Smooth muscle cell of the coronary artery (primary cell): ENCODE measurements around the gene TYR. TPM values are rescaled to one million over a fixed set of nuclear protein-coding genes. Genes with fewer than 3 reads are reported as not detected.

ENCODE experiments used
- total RNA-seq: library from RNA; depleted of rRNA; stranded (reverse); fragments of >200 nt; gene quantifications from 2 replicates; pipeline ENCODE4 v1.2.3, GENCODE V29; 2014; ENCODE audit warnings: low replicate concordance

The TYR gene
- not detected in 2 replicates for total RNA-seq

GRCh38 chr11:89177691-89178231 is at the start of gene TYR:
TSS of gene TYR (plus strand) at chr11:89177875. CDS start at chr11:89177954, 79 bp downstream.

Other genes with a start within 250 kb of the TYR start
- gene GRM5, start 111.9 kb upstream of the TYR start, total RNA-seq = under 0.01 TPM in 1 of 2 replicates, not detected in the other